Mononuclear cell (primary cell): ENCODE data around the gene CLCN6. TPM values are rescaled to one million over a fixed set of nuclear protein-coding genes. Genes with fewer than 3 reads are reported as not detected.

Experiments
- H3K27me3 ChIP-seq: 2 replicates; pipeline ENCODE4 v1.6.0; 2011; ENCODE audit warnings: low read length, control low read depth; ENCODE audit not compliant: insufficient read depth
- H3K4me1 ChIP-seq: 2 replicates; pipeline ENCODE4 v1.5.1; 2011; ENCODE audit warnings: mild to moderate bottlenecking, low read length, control low read depth; ENCODE audit not compliant: insufficient read depth
- H3K4me3 ChIP-seq: 2 replicates; pipeline ENCODE4 v1.5.1; 2011; ENCODE audit warnings: mild to moderate bottlenecking, low read length, moderate library complexity
- H3K9me3 ChIP-seq: 2 replicates; pipeline ENCODE4 v1.5.1; 2011; ENCODE audit warnings: low read depth, mild to moderate bottlenecking, control low read depth, low read length
- total RNA-seq: library from RNA; depleted of rRNA; stranded (reverse); fragments of >200 nt; gene quantifications from one replicate; pipeline ENCODE4 v1.2.3, GENCODE V29; 2012

The CLCN6 gene
- total RNA-seq, 1 donor, result 7.8 TPM

DNA sequence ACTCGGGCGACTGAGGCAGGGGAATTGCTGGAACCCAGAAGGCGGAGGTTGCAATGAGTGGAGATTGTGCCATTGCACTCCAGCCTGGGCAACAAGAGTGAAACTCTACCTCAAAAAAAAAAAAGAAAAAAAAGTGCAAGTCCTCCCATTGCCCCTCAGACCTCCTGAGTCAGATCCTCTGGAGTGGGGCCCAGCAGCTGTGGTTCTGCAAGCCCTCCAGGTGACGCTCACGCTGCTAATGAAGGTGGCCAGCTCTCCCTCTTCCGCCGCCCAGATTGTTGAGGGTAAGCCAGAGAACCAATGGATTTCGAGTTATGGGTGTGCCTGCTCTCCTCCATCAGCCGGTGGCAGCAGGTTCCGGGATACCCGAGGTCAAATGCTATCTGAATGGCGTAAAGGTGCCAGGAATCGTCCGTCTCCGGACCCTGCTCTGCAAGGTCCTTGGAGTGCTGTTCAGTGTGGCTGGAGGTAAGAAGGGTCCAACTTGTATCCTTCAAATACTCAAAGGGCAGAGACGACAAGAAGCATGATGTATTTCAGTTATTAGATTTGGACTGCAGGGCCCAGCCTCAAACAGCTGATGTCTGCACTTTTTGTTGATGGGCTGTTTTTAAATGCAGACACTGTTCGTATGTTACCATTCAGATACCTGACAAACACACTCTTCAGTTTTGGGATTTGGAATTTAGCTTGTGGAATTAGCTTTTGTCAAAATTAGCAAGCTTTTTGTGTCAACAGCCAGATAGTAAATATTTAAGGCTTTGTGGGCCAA lies 17.6 kb downstream of the CLCN6 start:
- Histone ChIP-seq H3K27me3 (no peaks in the 10 kb centered on the region), H3K9me3 (no peaks in the 10 kb centered on the region), H3K4me3 (no peak overlapping the region), H3K4me1 (no peaks in the 10 kb centered on the region)

GRCh38 chr1:11825131-11825530 lies 19.1 kb downstream of the CLCN6 start:
- Histone ChIP-seq H3K4me1 (no peaks in the 10 kb centered on the region), H3K9me3 (no peaks in the 10 kb centered on the region), H3K27me3 (no peaks in the 10 kb centered on the region), H3K4me3 (no peak overlapping the region)

DNA sequence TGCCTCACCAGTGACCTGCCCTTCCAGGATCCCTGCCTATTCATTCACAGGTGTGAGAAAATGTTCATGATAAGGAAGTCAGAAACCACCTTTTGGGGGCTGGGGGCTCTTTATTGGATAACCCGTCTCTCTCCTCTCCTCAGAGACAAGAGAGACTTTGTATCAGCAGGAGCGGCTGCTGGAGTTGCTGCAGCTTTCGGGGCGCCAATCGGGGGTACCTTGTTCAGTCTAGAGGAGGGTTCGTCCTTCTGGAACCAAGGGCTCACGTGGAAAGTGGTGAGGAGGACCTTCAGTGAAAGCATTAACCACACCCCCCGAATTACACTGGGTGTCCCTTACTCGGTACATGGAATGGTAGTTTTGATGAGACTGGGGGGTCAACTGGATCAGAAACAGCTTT lies 21.0 kb downstream of the CLCN6 start:
- H3K27me3 ChIP-seq, result no peaks in the 10 kb centered on the region
- H3K4me3 ChIP-seq, result no peak overlapping the region
- no peaks in the 10 kb centered on the region for H3K9me3 ChIP-seq
- H3K4me1 ChIP-seq, result no peaks in the 10 kb centered on the region

DNA sequence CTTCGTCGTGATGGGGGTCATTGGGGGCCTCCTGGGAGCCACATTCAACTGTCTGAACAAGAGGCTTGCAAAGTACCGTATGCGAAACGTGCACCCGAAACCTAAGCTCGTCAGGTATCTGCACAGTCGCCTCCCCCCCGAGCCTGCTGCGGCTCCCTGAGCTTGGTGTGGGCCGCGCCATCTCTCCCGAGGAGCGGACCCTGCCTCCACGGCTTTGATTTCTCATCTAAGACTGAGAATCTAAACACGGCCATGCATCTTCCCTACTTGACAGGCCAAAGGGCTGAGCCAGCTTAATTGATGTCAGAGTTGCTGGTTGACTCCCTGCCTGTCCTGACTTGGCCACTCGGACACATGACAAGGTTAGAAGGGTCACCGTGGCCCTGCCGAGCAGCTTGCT lies 22.5 kb downstream of the CLCN6 start:
- no peaks in the 10 kb centered on the region for H3K4me1 ChIP-seq
- H3K9me3 ChIP-seq, result no peaks in the 10 kb centered on the region
- no peak overlapping the region for H3K4me3 ChIP-seq

GRCh38 chr1:11831945-11832725 lies 26.1 kb downstream of the CLCN6 start:
- Histone ChIP-seq H3K9me3 (no peaks in the 10 kb centered on the region), H3K27me3 (no peaks in the 10 kb centered on the region), H3K4me1 (no peaks in the 10 kb centered on the region), H3K4me3 (no peak overlapping the region)

More for the DNA sequence above, 22.5 kb downstream of the CLCN6 start:
- H3K27me3 ChIP-seq, result no peaks in the 10 kb centered on the region

DNA sequence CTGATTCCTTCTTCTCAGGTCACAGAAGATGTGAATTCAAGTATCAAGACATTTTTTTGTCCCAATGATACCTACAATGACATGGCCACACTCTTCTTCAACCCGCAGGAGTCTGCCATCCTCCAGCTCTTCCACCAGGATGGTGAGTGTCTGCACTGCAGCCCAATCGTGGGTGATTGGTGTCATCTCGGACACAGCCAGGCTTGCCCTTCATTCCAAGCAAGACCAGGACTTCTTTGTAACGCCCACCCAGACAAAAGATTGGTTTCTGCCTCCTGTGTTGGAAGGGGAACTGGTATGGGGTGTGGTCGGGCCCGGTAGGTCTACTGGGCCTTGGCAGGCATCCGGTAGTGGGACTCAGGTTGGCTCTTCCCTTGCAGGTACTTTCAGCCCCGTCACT lies 27.5 kb downstream of the CLCN6 start:
- Histone ChIP-seq H3K9me3 (no peaks in the 10 kb centered on the region), H3K27me3 (no peaks in the 10 kb centered on the region), H3K4me3 (no peak overlapping the region), H3K4me1 (no peaks in the 10 kb centered on the region)

DNA sequence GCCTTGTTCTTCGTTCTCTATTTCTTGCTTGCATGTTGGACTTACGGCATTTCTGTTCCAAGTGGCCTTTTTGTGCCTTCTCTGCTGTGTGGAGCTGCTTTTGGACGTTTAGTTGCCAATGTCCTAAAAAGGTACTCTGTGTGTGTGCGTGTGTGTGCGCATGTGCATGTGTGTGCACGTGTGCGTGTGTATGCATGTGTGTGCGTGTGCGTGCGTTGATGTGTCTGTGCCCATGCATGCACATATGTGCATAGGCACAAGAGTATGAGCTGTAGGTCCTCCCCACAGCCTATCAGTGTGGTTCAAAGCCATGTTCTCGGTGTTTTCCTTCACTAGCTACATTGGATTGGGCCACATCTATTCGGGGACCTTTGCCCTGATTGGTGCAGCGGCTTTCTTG lies 27.9 kb downstream of the CLCN6 start:
- no peak overlapping the region for H3K4me3 ChIP-seq
- H3K27me3 ChIP-seq, result no peaks in the 10 kb centered on the region
- no peaks in the 10 kb centered on the region for H3K4me1 ChIP-seq
- H3K9me3 ChIP-seq, result no peaks in the 10 kb centered on the region

- no peaks in the 10 kb centered on the region for H3K27me3 ChIP-seq
Measured at GRCh38 chr1:11835441-11836225, 29.6 kb downstream of the CLCN6 start.

DNA sequence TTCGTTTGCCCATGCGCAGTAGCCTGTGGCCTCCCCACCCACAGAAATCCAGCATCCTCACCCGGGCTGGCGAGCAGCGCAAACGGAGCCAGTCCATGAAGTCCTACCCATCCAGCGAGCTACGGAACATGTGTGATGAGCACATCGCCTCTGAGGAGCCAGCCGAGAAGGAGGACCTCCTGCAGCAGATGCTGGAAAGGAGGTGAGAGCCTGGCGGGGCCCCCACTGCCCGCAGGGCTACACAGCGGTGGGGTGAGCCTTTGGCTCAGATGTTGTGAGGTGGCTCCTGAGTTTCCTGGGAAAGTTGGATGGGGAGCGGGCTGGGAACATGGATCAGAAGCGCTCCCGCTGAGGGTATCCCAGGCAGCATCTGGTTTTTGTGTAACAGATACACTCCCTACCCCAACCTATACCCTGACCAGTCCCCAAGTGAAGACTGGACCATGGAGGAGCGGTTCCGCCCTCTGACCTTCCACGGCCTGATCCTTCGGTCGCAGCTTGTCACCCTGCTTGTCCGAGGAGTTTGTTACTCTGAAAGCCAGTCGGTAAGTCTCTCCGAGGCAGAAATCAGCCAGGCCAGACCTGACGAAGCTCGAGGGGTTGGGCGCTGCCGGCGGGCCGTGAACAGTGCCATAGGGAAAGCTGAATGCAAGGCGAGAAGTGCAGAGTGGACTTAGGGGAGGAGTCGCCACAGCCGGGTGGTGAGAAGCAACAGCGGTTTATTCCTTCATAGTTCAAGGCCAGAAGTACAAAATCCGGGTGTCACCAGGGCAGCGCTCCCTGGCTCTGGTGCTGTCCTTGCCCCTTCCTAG lies 31.2 kb downstream of the CLCN6 start:
- H3K4me3 ChIP-seq, result no peak overlapping the region
- no peaks in the 10 kb centered on the region for H3K27me3 ChIP-seq
- H3K4me1 ChIP-seq, result peaks cover 13% of the 10 kb centered on the region
- H3K9me3 ChIP-seq, result no peaks in the 10 kb centered on the region

More at GRCh38 chr1:11835441-11836225, 29.6 kb downstream of the CLCN6 start:
- Histone ChIP-seq H3K9me3 (no peaks in the 10 kb centered on the region), H3K4me1 (no peaks in the 10 kb centered on the region), H3K4me3 (no peak overlapping the region)

- Histone ChIP-seq H3K9me3 (no peaks in the 10 kb centered on the region), H3K4me3 (no peak overlapping the region), H3K27me3 (no peaks in the 10 kb centered on the region), H3K4me1 (peaks cover 20% of the 10 kb centered on the region)
Measured at GRCh38 chr1:11837767-11838348, 31.9 kb downstream of the CLCN6 start.

DNA sequence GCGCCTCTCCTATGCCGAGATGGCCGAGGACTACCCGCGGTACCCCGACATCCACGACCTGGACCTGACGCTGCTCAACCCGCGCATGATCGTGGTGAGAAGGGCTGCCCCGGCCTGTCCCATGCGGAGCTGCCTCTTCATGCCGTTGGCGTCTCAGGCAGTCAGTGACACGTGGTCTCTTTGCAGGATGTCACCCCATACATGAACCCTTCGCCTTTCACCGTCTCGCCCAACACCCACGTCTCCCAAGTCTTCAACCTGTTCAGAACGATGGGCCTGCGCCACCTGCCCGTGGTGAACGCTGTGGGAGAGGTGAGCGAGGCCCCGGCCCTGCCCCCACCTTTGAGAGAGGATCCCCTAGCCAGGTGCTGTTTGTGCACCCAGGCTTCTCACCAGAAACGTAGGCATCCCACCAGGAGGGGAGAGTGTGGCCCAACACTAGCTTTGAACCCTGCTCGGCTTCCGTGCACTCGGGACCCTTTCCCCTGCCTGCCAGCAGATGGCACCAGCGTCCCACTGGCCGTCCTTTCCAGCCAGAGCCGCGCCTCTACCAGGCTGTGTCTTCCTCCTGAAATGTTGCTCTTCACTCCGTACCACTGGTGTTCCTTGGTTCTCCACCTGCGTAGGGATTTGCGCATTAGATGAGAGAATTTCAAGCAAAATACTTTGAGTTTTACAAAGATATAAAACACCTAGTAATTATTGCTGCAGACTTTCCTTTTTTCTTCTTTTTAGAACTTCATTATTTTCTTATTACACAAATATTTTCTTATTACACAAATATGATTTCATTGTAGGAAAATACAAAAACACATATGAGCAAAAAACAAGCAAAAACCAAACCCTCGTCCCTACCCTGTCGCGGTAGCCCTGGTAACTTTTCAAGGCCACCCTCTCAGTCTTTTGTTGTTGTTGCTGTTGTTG lies 32.6 kb downstream of the CLCN6 start:
- no peaks in the 10 kb centered on the region for H3K9me3 ChIP-seq
- peaks cover 27% of the 10 kb centered on the region for H3K4me1 ChIP-seq
- no peak overlapping the region for H3K4me3 ChIP-seq
- H3K27me3 ChIP-seq, result no peaks in the 10 kb centered on the region

GRCh38 chr1:11839727-11840705 lies 34.0 kb downstream of the CLCN6 start:
- Histone ChIP-seq H3K4me3 (no peak overlapping the region), H3K4me1 (peaks cover 34% of the 10 kb centered on the region), H3K27me3 (no peaks in the 10 kb centered on the region)

More at GRCh38 chr1:11839727-11840705, 34.0 kb downstream of the CLCN6 start:
- H3K9me3 ChIP-seq, result no peaks in the 10 kb centered on the region
